ENCODE measurements around the gene SLC11A1. TPM values are rescaled to one million over a fixed set of nuclear protein-coding genes. Genes with fewer than 3 reads are reported as not detected.
A peak's percentile ranks its signal among the peaks of the same experiment; 100 is the strongest.

Gene SLC11A1
- total RNA-seq, 3 donors from 2014 or later (not counting 1 experiment from before 2014, with no cell fraction given): 17.9 to 53.5 (median 35.5) TPM

DNA sequence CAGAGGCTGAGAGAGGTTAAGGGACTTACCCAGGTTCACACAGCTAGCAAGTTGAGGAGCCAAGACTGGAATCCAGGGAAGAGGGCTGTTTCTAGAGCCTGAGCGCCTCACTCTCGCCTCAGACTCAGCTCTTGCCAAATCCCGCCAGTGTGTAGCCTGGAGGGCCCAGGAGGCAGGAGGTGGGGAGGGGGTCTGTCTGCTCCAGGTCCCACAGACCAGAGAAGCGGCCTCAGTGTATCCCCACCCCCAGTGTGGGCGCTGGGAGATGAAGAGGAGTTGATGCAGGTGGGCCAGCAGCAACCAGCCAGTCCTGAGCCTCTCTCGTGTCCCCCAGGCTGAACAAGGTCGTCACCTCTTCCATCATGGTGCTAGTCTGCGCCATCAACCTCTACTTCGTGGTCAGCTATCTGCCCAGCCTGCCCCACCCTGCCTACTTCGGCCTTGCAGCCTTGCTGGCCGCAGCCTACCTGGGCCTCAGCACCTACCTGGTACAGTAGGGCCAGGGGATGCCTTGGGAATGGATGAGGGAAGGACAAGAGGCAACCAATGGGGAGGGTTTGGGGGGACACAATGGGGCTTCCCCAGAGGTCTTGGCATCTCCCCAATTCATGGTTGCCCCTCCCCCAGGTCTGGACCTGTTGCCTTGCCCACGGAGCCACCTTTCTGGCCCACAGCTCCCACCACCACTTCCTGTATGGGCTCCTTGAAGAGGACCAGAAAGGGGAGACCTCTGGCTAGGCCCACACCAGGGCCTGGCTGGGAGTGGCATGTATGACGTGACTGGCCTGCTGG is 12.4 kb downstream of the SLC11A1 start:
- intact Hi-C loops (cut with micrococcal nuclease): loop anchor here (1.0 to 5.0 kb wide), 4 partner anchors 122 to 503 kb away; partner anchors contain the start of gene ARPC2
- H3K4me3 Mint-ChIP-seq: peak overlapping the region; percentile 45
- H3K4me1 ChIP-seq (ENCODE audit: control insufficient read depth, insufficient read depth, low read length): peaks cover 70% of the 10 kb centered on the region
- TF ChIP-seq, protein P1, sequence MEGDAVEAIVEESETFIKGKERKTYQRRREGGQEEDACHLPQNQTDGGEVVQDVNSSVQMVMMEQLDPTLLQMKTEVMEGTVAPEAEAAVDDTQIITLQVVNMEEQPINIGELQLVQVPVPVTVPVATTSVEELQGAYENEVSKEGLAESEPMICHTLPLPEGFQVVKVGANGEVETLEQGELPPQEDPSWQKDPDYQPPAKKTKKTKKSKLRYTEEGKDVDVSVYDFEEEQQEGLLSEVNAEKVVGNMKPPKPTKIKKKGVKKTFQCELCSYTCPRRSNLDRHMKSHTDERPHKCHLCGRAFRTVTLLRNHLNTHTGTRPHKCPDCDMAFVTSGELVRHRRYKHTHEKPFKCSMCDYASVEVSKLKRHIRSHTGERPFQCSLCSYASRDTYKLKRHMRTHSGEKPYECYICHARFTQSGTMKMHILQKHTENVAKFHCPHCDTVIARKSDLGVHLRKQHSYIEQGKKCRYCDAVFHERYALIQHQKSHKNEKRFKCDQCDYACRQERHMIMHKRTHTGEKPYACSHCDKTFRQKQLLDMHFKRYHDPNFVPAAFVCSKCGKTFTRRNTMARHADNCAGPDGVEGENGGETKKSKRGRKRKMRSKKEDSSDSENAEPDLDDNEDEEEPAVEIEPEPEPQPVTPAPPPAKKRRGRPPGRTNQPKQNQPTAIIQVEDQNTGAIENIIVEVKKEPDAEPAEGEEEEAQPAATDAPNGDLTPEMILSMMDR (IDR thresholded peaks at IDR 0.05): no peak
- WGBS (ENCODE audit: insufficient coverage): 72% methylated on average over 13 of the region's 13 CpGs
- peaks cover 47 to 65% of the 10 kb centered on the region in 2 donors for H3K4me1 Mint-ChIP-seq
- no peaks in the 10 kb centered on the region for H3K27me3 ChIP-seq (ENCODE audit: control insufficient read depth, insufficient read depth, low read length)
- peak overlapping the region; percentile 5 for H3K27ac ChIP-seq (ENCODE audit: low read length)
- H3K9me3 Mint-ChIP-seq: no peaks in the 10 kb centered on the region
- DNase-seq: peak; percentile 25 to 38
- peak overlapping the region; percentile 31 to 98 for H3K27ac Mint-ChIP-seq
- H3K4me3 ChIP-seq (ENCODE audit: low read length): no peak overlapping the region
- no peaks in the 10 kb centered on the region for H3K36me3 Mint-ChIP-seq
- no peaks in the 10 kb centered on the region for H3K27me3 Mint-ChIP-seq (ENCODE audit: low read depth in 2 of 2)
- no peak for ATAC-seq
- H3K9me3 ChIP-seq (ENCODE audit: control insufficient read depth, insufficient read depth, low read length): no peaks in the 10 kb centered on the region
- no peaks in the 10 kb centered on the region for H3K36me3 ChIP-seq (ENCODE audit: control insufficient read depth, insufficient read depth, low read length)

DNA sequence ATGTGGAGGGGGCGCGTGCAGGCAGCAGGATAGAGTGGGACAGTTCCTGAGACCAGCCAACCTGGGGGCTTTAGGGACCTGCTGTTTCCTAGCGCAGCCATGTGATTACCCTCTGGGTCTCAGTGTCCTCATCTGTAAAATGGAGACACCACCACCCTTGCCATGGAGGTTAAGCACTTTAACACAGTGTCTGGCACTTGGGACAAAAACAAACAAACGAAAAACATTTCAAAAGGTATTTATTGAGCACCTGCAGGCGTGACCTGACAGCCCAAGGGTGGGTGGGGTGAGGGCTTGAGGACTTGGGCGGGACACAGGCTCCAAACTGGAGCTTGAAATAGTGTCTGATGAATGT is 13.0 kb downstream of the SLC11A1 start:
- H3K9me3 Mint-ChIP-seq: no peaks in the 10 kb centered on the region
- Histone ChIP-seq H3K36me3 (ENCODE audit: control insufficient read depth, insufficient read depth, low read length) (no peaks in the 10 kb centered on the region), H3K4me3 (ENCODE audit: low read length) (no peak overlapping the region), H3K9me3 (ENCODE audit: control insufficient read depth, insufficient read depth, low read length) (no peaks in the 10 kb centered on the region), H3K4me1 (ENCODE audit: control insufficient read depth, insufficient read depth, low read length) (peaks cover 65% of the 10 kb centered on the region), H3K27ac (ENCODE audit: low read length) (peak overlapping the region; percentile 5), H3K27me3 (ENCODE audit: control insufficient read depth, insufficient read depth, low read length) (no peaks in the 10 kb centered on the region)
- H3K27ac Mint-ChIP-seq: peak overlapping the region; percentile 98
- WGBS (ENCODE audit: insufficient coverage): 84% methylated on average over 5 of the region's 6 CpGs
- H3K4me1 Mint-ChIP-seq: peaks cover 42 to 59% of the 10 kb centered on the region in 2 donors
- DNase-seq: no peak
- no peaks in the 10 kb centered on the region for H3K27me3 Mint-ChIP-seq (ENCODE audit: low read depth in 2 of 2)
- intact Hi-C loops (cut with micrococcal nuclease): loop anchor here (1.0 to 5.0 kb wide), 4 partner anchors 122 to 502 kb away; partner anchors contain the start of gene ARPC2
- TF ChIP-seq, protein P1 (IDR thresholded peaks at IDR 0.05): no peak
- no peaks in the 10 kb centered on the region for H3K36me3 Mint-ChIP-seq
- peak overlapping the region; percentile 28 for H3K4me3 Mint-ChIP-seq
- ATAC-seq: no peak

DNA sequence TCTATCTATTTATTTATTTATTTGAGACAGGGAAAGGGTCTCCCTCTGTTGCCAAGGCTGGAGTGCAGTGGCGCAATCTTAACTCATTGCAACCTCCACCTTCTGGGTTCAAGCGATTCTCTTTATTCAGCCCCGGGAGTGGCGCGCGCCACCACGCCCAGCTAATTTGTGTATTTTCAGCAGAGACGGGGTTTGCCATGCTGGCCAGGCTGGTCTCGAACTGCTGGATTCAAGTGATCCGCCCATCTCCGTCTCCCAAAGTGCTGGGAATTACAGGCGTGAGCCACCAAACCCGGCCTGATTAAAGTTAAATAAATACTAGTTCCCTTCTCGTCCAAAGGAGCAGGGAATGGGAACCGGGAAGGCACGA is 13.4 kb downstream of the SLC11A1 start:
- ATAC-seq: no peak
- Histone ChIP-seq H3K27me3 (ENCODE audit: control insufficient read depth, insufficient read depth, low read length) (no peaks in the 10 kb centered on the region), H3K27ac (ENCODE audit: low read length) (peak overlapping the region; percentile 74), H3K36me3 (ENCODE audit: control insufficient read depth, insufficient read depth, low read length) (no peaks in the 10 kb centered on the region), H3K9me3 (ENCODE audit: control insufficient read depth, insufficient read depth, low read length) (no peaks in the 10 kb centered on the region), H3K4me3 (ENCODE audit: low read length) (peak overlapping the region; percentile 59), H3K4me1 (ENCODE audit: control insufficient read depth, insufficient read depth, low read length) (peaks cover 61% of the 10 kb centered on the region)
- 78% methylated on average over 16 of the region's 16 CpGs for WGBS (ENCODE audit: insufficient coverage)
- Mint-ChIP-seq H3K36me3 (no peaks in the 10 kb centered on the region), H3K27ac (peak overlapping the region; percentile 98), H3K27me3 (ENCODE audit: low read depth in 2 of 2) (no peaks in the 10 kb centered on the region), H3K4me1 (peaks cover 39 to 56% of the 10 kb centered on the region in 2 donors), H3K9me3 (no peaks in the 10 kb centered on the region), H3K4me3 (peak overlapping the region; percentile 85)
- TF ChIP-seq, protein P1 (IDR thresholded peaks at IDR 0.05): no peak
- DNase-seq: no peak
- intact Hi-C loops (cut with micrococcal nuclease): loop anchor here (1.0 to 5.0 kb wide), 4 partner anchors 122 to 502 kb away; partner anchors contain the start of gene ARPC2
